CD8-positive, alpha-beta memory T cell (primary cell): ENCODE measurements around the gene NEB. TPM values are rescaled to one million over a fixed set of nuclear protein-coding genes. Genes with fewer than 3 reads are reported as not detected.

ENCODE experiments used
- polyA plus RNA-seq: library from polyadenylated mRNA; unstranded; fragments of 300-500 nt; fragmentation: Illumina TruSeq; gene quantifications from one replicate; pipeline ENCODE4 v1.2.3, GENCODE V29; 2021
- total RNA-seq, 2 experiments: library from RNA; stranded (reverse); gene quantifications; one replicate each; pipeline ENCODE4 v1.2.3, GENCODE V29; 2021

The NEB gene
- total and polyA plus RNA-seq, 3 experiments from 2014 or later: 0.10 to 0.31 (median 0.29) TPM

Other genes with a start within 250 kb of the NEB start
- gene ARL5A, start 93.9 kb upstream of the NEB start, total RNA-seq: 10 to 100 TPM; 58.4 to 67.6 TPM
- gene ARL5A, start 93.9 kb upstream of the NEB start, polyA plus RNA-seq: 73.8 TPM